HCT116 (cell line): ENCODE measurements around the gene SNPH. TPM values are rescaled to one million over a fixed set of nuclear protein-coding genes. Genes with fewer than 3 reads are reported as not detected.

ENCODE experiments used
- ATAC-seq: fragments of 200-7000 bp; cut with Tn5 transposase; 2 replicates; pipeline ENCODE4 v1.9.1; 2020; ENCODE audit warnings: mild to moderate bottlenecking, moderate library complexity
- BruUV-seq: library from RNA; stranded (reverse); fragments of 400-500 nt; replicated peaks from 2 replicates; lab custom pipeline; 2021; lab: Mats Ljungman, UMichigan
- CTCF ChIA-PET: fragments of 300-600 bp; sonication (Branson Sonifier 250); formaldehyde crosslinking; loops from one replicate; lab custom pipeline; 2021; ENCODE audit warnings: antibody characterized with exemption; lab: Charles Lee
- POLR2A ChIA-PET: fragments of 300-600, 350-600 bp; sonication (Branson Sonifier 250); formaldehyde crosslinking; loops from one replicate; lab custom pipeline; 2021; ENCODE audit warnings: antibody characterized with exemption; lab: Charles Lee
- RAD21 ChIA-PET, 2 experiments: fragments of 300-600 bp; sonication (Branson Sonifier 250); formaldehyde crosslinking; loops; one replicate each; lab custom pipeline; 2023; ENCODE audit warnings: low total read pairs in 2 of 2; ENCODE audit not compliant: uncharacterized antibody in 2 of 2, unreplicated experiment in 2 of 2, low non-redundant PET in 1 of 2; lab: Charles Lee
- DNase-seq: peaks from one replicate; pipeline ENCODE4 v3.0.0-alpha.2; 2010; ENCODE audit warnings: low read depth, low spot score
- H2AFZ ChIP-seq: fragments of 200-600 bp; shearing (Covaris generic), sonication (generic); 2 replicates; pipeline ENCODE4 v1.6.1; 2017; ENCODE audit warnings: low read depth, mixed run types, mixed read lengths, antibody characterized with exemption, low read length; ENCODE audit not compliant: poor library complexity, severe bottlenecking
- H3K27ac ChIP-seq: 2 replicates; pipeline ENCODE4 v1.5.1; 2012; ENCODE audit warnings: low read depth, low read length
- H3K27me3 ChIP-seq: fragments of 200-600 bp; sonication (generic); 2 replicates; pipeline ENCODE4 v1.6.1; 2016; ENCODE audit warnings: mixed run types, low read length, mixed read lengths; ENCODE audit not compliant: insufficient read depth
- H3K36me3 ChIP-seq, 2 experiments: fragments of 200-500 bp in 1 of 2; fragments of 200-600 bp in 1 of 2; sonication (Bioruptor generic) in 1 of 2; sonication (generic) in 1 of 2; 2 replicates each; pipeline versions ENCODE4 v1.5.1 to v1.6.1; 2014 to 2016; ENCODE audit warnings: low read length in 2 of 2, inconsistent platforms in 1 of 2, mixed read lengths in 1 of 2, mixed run types in 1 of 2; ENCODE audit not compliant: insufficient read depth in 2 of 2, control insufficient read depth in 1 of 2
- H3K4me1 ChIP-seq, 2 experiments: fragments of 200-600 bp in 1 of 2; sonication (generic) in 1 of 2; 2 replicates each; pipeline versions ENCODE4 v1.5.1 to v1.6.1; 2012 to 2017; ENCODE audit warnings: low read length in 2 of 2, inconsistent platforms in 1 of 2, mild to moderate bottlenecking in 1 of 2, mixed read lengths in 1 of 2, mixed run types in 1 of 2, moderate library complexity in 1 of 2; ENCODE audit not compliant: insufficient read depth in 2 of 2, control insufficient read depth in 1 of 2
- H3K4me2 ChIP-seq: fragments of 200-600 bp; sonication (generic); 2 replicates; pipeline ENCODE4 v1.6.1; 2017; ENCODE audit warnings: mixed run types, low read length, mixed read lengths
- H3K4me3 ChIP-seq, 2 experiments: fragments of 200-600 bp in 1 of 2; sonication (generic) in 1 of 2; replicated peaks in 1 of 2; 2 replicates each; pipeline ENCODE4 v1.5.1; 2011 to 2016; ENCODE audit warnings: low read length in 2 of 2, control low read depth in 1 of 2, low read depth in 1 of 2, mild to moderate bottlenecking in 1 of 2, mixed read lengths in 1 of 2, mixed run types in 1 of 2
- H3K79me2 ChIP-seq: fragments of 200-600 bp; sonication (generic); 2 replicates; pipeline ENCODE4 v1.6.1; 2017; ENCODE audit warnings: mild to moderate bottlenecking, mixed run types, low read length, moderate library complexity, mixed read lengths; ENCODE audit not compliant: insufficient read depth
- H3K9ac ChIP-seq: fragments of 200-600 bp; sonication (generic); 2 replicates; pipeline ENCODE4 v1.6.1; 2016; ENCODE audit warnings: low read length, mixed read lengths
- H3K9me2 ChIP-seq: fragments of 200-600 bp; sonication (generic), shearing (Covaris generic); 2 replicates; pipeline ENCODE4 v1.6.1; 2017; ENCODE audit warnings: mixed run types, mild to moderate bottlenecking, moderate library complexity; ENCODE audit not compliant: insufficient read depth
- H3K9me3 ChIP-seq, 2 experiments: fragments of 200-500 bp in 1 of 2; fragments of 200-600 bp in 1 of 2; sonication (Bioruptor generic) in 1 of 2; sonication (generic) in 1 of 2; 2 replicates each; pipeline ENCODE4 v1.6.1; 2014 to 2017; ENCODE audit warnings: low read length in 2 of 2, mixed read lengths in 2 of 2, inconsistent platforms in 1 of 2, low read depth in 1 of 2, mild to moderate bottlenecking in 1 of 2, mixed run types in 1 of 2, moderate library complexity in 1 of 2; ENCODE audit not compliant: control insufficient read depth in 1 of 2, insufficient read depth in 1 of 2
- H4K20me1 ChIP-seq: fragments of 200-600 bp; sonication (generic), shearing (Covaris generic); 2 replicates; pipeline ENCODE4 v1.6.1; 2017; ENCODE audit warnings: mixed run types, mild to moderate bottlenecking, moderate library complexity; ENCODE audit not compliant: insufficient read depth
- CBX3 ChIP-seq: IDR thresholded peaks from 2 replicates; pipeline ENCODE4 v1.6.1; 2012; ENCODE audit warnings: low read depth
- CEBPB ChIP-seq: IDR thresholded peaks from 2 replicates; pipeline ENCODE4 v1.6.1; 2012; ENCODE audit warnings: low read depth
- EZH2 ChIP-seq: fragments of 200-600 bp; sonication (generic); IDR thresholded peaks from 2 replicates; pipeline ENCODE4 v1.6.1; 2017; ENCODE audit warnings: antibody characterized with exemption, mixed run types
- EZH2phosphoT487 ChIP-seq: fragments of 200-600 bp; IDR thresholded peaks from 2 replicates; pipeline ENCODE4 v1.6.1; 2018; ENCODE audit warnings: antibody characterized with exemption, borderline replicate concordance
- JUND ChIP-seq: IDR thresholded peaks from 2 replicates; pipeline ENCODE4 v1.6.1; 2012
- POLR2A ChIP-seq: IDR thresholded peaks from 2 replicates; pipeline ENCODE4 v1.7.0; 2011; ENCODE audit warnings: borderline replicate concordance; ENCODE audit not compliant: insufficient read depth, insufficient read length; ENCODE audit errors: extremely low read depth
- POLR2AphosphoS5 ChIP-seq: IDR thresholded peaks from 2 replicates; pipeline ENCODE4 v1.6.1; 2011; ENCODE audit warnings: mild to moderate bottlenecking, low read depth, low read length, moderate library complexity
- RAD21 ChIP-seq: IDR thresholded peaks from 2 replicates; pipeline ENCODE4 v1.6.1; 2012; ENCODE audit warnings: low read depth, mild to moderate bottlenecking
- REST ChIP-seq: IDR thresholded peaks from 2 replicates; pipeline ENCODE4 v1.6.1; 2012; ENCODE audit warnings: low read depth
- YY1 ChIP-seq: IDR thresholded peaks from 2 replicates; pipeline ENCODE4 v1.6.1; 2011; ENCODE audit warnings: low read length, low read depth, moderate library complexity, mild to moderate bottlenecking; ENCODE audit not compliant: insufficient replicate concordance; ENCODE audit errors: extremely low read depth
- intact Hi-C: fragments of 100-400 bp; cut with micrococcal nuclease; formaldehyde crosslinking; loops from 2 replicates; pipeline ENCODE4 v1.10.0; 2022
- total RNA-seq: library from RNA; stranded (reverse); gene quantifications from one replicate; pipeline ENCODE4 v1.2.1, GENCODE V29; 2021; ENCODE audit not compliant: unreplicated experiment

The SNPH gene
- total RNA-seq, 1 experiment from 2014 or later, result 3.2 TPM

GRCh38 chr20:1327241-1327653 is 61.2 kb downstream of the SNPH start:
- H3K4me3 ChIP-seq, result 0 out of 4 replicates have a peak overlapping the region, but pooled peaks of 1 of the 2 experiments have one; percentile 93
- POLR2A ChIA-PET, result no interaction called here
- peaks cover 32 to 52% of the 10 kb centered on the region in 2 experiments for H3K4me1 ChIP-seq
- peak overlapping the region; percentile 94 for H3K4me2 ChIP-seq
- H3K9me3 ChIP-seq, result no peaks in the 10 kb centered on the region
- no peaks in the 10 kb centered on the region for H4K20me1 ChIP-seq
- no peak for DNase-seq
- H3K27ac ChIP-seq, result no peak overlapping the region
- ATAC-seq, result no peak
- RAD21 ChIA-PET, result no interaction called here
- H3K9me2 ChIP-seq, result no peaks in the 10 kb centered on the region
- H3K36me3 ChIP-seq, result no peaks in the 10 kb centered on the region
- no peaks in the 10 kb centered on the region for H3K27me3 ChIP-seq
- no peak overlapping the region for H2AFZ ChIP-seq
- no TSS peak for BruUV-seq
- CTCF ChIA-PET, result interaction anchor here (0.5 kb wide), 1 partner anchor 113 kb away, joined by 3 read pairs; no protein-coding TSS in a partner anchor
- peak overlapping the region; percentile 99; the same call in 1 of the 2 replicates for H3K9ac ChIP-seq
- intact Hi-C loops, result loop anchor here (5.0 kb wide), 2 partner anchors 65 to 140 kb away; partner anchors contain the start of genes FKBP1A and NSFL1C
- no peak for TF ChIP-seq POLR2A
- TF ChIP-seq JUND, result no peak
- no peak for TF ChIP-seq CEBPB
- no peak for TF ChIP-seq YY1
- TF ChIP-seq CBX3, result no peak
- no peak for TF ChIP-seq RAD21
- TF ChIP-seq EZH2, result no peak
- no peak for TF ChIP-seq POLR2AphosphoS5
- TF ChIP-seq REST, result no peak
- TF ChIP-seq EZH2phosphoT487, result no peak
- H3K79me2 ChIP-seq, result peaks cover 68% of the 10 kb centered on the region
